Activated naive CD8-positive, alpha-beta T cell (primary cell): ENCODE data around the gene TMEM69.
A peak's percentile ranks its signal among the peaks of the same experiment; 100 is the strongest.
"Not testable (repeated sequence)": the region's sequence is repeated elsewhere in the genome, so short reads cannot be mapped to it uniquely, and the experiment has no call there.

Source experiments
- H3K27ac Mint-ChIP-seq: one replicate; pipeline ENCODE4 v1.8.0; 2021; ENCODE audit warnings: mixed read lengths
- H3K27me3 Mint-ChIP-seq: one replicate; pipeline ENCODE4 v1.8.0; 2021; ENCODE audit warnings: mixed read lengths
- H3K36me3 Mint-ChIP-seq: one replicate; pipeline ENCODE4 v1.8.0; 2021; ENCODE audit warnings: mixed read lengths
- H3K4me1 Mint-ChIP-seq: one replicate; pipeline ENCODE4 v1.8.0; 2021; ENCODE audit warnings: low read depth, mixed read lengths
- H3K4me3 Mint-ChIP-seq: one replicate; pipeline ENCODE4 v1.8.0; 2021; ENCODE audit warnings: mild to moderate bottlenecking, mixed read lengths
- H3K9me3 Mint-ChIP-seq: one replicate; pipeline ENCODE4 v1.8.0; 2021; ENCODE audit warnings: low read depth, mixed read lengths

TMEM69 gene

GRCh38 chr1:45687014-45687753 is 797 bp upstream of the TMEM69 start:
- H3K27ac Mint-ChIP-seq: peak overlapping the region; percentile 99
- H3K4me3 Mint-ChIP-seq: peak overlapping the region; percentile 100
- H3K9me3 Mint-ChIP-seq: no peaks in the 10 kb centered on the region
- H3K36me3 Mint-ChIP-seq: peaks cover 6% of the 10 kb centered on the region
- no peaks in the 10 kb centered on the region for H3K27me3 Mint-ChIP-seq
- H3K4me1 Mint-ChIP-seq: peaks cover 54% of the 10 kb centered on the region

GRCh38 chr1:45693811-45694210 is 5.8 kb downstream of the TMEM69 start:
- peaks cover 20% of the 10 kb centered on the region for H3K4me1 Mint-ChIP-seq
- H3K27me3 Mint-ChIP-seq, H3K9me3 Mint-ChIP-seq, H3K4me3 Mint-ChIP-seq, H3K36me3 Mint-ChIP-seq: not testable (repeated sequence)
- peak overlapping the region; percentile 38 for H3K27ac Mint-ChIP-seq

GRCh38 chr1:45694823-45695222 is 6.8 kb downstream of the TMEM69 start:
- no peak overlapping the region for H3K4me3 Mint-ChIP-seq
- peaks cover 13% of the 10 kb centered on the region for H3K4me1 Mint-ChIP-seq
- H3K36me3 Mint-ChIP-seq: peaks cover 4% of the 10 kb centered on the region
- no peaks in the 10 kb centered on the region for H3K27me3 Mint-ChIP-seq
- peak overlapping the region; percentile 34 for H3K27ac Mint-ChIP-seq
- H3K9me3 Mint-ChIP-seq: no peaks in the 10 kb centered on the region

- no peak overlapping the region for H3K4me3 Mint-ChIP-seq
- no peaks in the 10 kb centered on the region for H3K9me3 Mint-ChIP-seq
- H3K36me3 Mint-ChIP-seq: peaks cover 15% of the 10 kb centered on the region
- H3K4me1 Mint-ChIP-seq: no peaks in the 10 kb centered on the region
- H3K27ac Mint-ChIP-seq: no peak overlapping the region
- H3K27me3 Mint-ChIP-seq: no peaks in the 10 kb centered on the region
Observed at GRCh38 chr1:45704637-45705036, 16.7 kb downstream of the TMEM69 start.

GRCh38 chr1:45713711-45714110 is 25.7 kb downstream of the TMEM69 start:
- H3K27me3 Mint-ChIP-seq: no peaks in the 10 kb centered on the region
- no peak overlapping the region for H3K4me3 Mint-ChIP-seq
- no peak overlapping the region for H3K27ac Mint-ChIP-seq
- peaks cover 5% of the 10 kb centered on the region for H3K36me3 Mint-ChIP-seq
- no peaks in the 10 kb centered on the region for H3K4me1 Mint-ChIP-seq
- H3K9me3 Mint-ChIP-seq: no peaks in the 10 kb centered on the region

GRCh38 chr1:45716700-45717099 is 28.7 kb downstream of the TMEM69 start:
- Mint-ChIP-seq H3K4me1 (no peaks in the 10 kb centered on the region), H3K27ac (no peak overlapping the region), H3K4me3 (no peak overlapping the region), H3K27me3 (no peaks in the 10 kb centered on the region), H3K36me3 (peaks cover 4% of the 10 kb centered on the region), H3K9me3 (no peaks in the 10 kb centered on the region)

- H3K4me3 Mint-ChIP-seq, H3K27ac Mint-ChIP-seq, H3K27me3 Mint-ChIP-seq, H3K36me3 Mint-ChIP-seq, H3K9me3 Mint-ChIP-seq, H3K4me1 Mint-ChIP-seq: not testable (repeated sequence)
Observed at GRCh38 chr1:45717386-45717785, 29.4 kb downstream of the TMEM69 start.

GRCh38 chr1:45718289-45718688 is 30.3 kb downstream of the TMEM69 start:
- Mint-ChIP-seq H3K4me1 (no peaks in the 10 kb centered on the region), H3K36me3 (peaks cover 5% of the 10 kb centered on the region), H3K27me3 (no peaks in the 10 kb centered on the region), H3K4me3 (no peak overlapping the region), H3K27ac (no peak overlapping the region), H3K9me3 (no peaks in the 10 kb centered on the region)

- H3K36me3 Mint-ChIP-seq: peaks cover 2% of the 10 kb centered on the region
- no peaks in the 10 kb centered on the region for H3K27me3 Mint-ChIP-seq
- no peaks in the 10 kb centered on the region for H3K4me1 Mint-ChIP-seq
- no peak overlapping the region for H3K27ac Mint-ChIP-seq
- no peaks in the 10 kb centered on the region for H3K9me3 Mint-ChIP-seq
- no peak overlapping the region for H3K4me3 Mint-ChIP-seq
Observed at GRCh38 chr1:45721207-45721606, 33.2 kb downstream of the TMEM69 start.

GRCh38 chr1:45722809-45723208 is 34.8 kb downstream of the TMEM69 start:
- H3K4me3 Mint-ChIP-seq: no peak overlapping the region
- no peak overlapping the region for H3K27ac Mint-ChIP-seq
- H3K27me3 Mint-ChIP-seq: no peaks in the 10 kb centered on the region
- no peaks in the 10 kb centered on the region for H3K4me1 Mint-ChIP-seq
- H3K36me3 Mint-ChIP-seq: peaks cover 2% of the 10 kb centered on the region
- H3K9me3 Mint-ChIP-seq: no peaks in the 10 kb centered on the region

GRCh38 chr1:45723248-45723930 is 35.4 kb downstream of the TMEM69 start:
- Mint-ChIP-seq H3K27ac (no peak overlapping the region), H3K9me3 (no peaks in the 10 kb centered on the region), H3K36me3 (peaks cover 2% of the 10 kb centered on the region), H3K4me3 (no peak overlapping the region), H3K27me3 (no peaks in the 10 kb centered on the region), H3K4me1 (no peaks in the 10 kb centered on the region)

- not testable (repeated sequence) for H3K27ac Mint-ChIP-seq, H3K4me3 Mint-ChIP-seq, H3K4me1 Mint-ChIP-seq, H3K36me3 Mint-ChIP-seq, H3K27me3 Mint-ChIP-seq, H3K9me3 Mint-ChIP-seq
Observed at GRCh38 chr1:45726007-45726406, 38.0 kb downstream of the TMEM69 start.

- Mint-ChIP-seq H3K27ac (peak overlapping the region; percentile 18), H3K9me3 (no peaks in the 10 kb centered on the region), H3K4me1 (peaks cover 7% of the 10 kb centered on the region), H3K4me3 (no peak overlapping the region), H3K36me3 (peaks cover 4% of the 10 kb centered on the region), H3K27me3 (no peaks in the 10 kb centered on the region)
Observed at GRCh38 chr1:45730075-45730779, 42.2 kb downstream of the TMEM69 start.

GRCh38 chr1:45730780-45731319 is 42.9 kb downstream of the TMEM69 start:
- Mint-ChIP-seq H3K36me3 (peaks cover 4% of the 10 kb centered on the region), H3K27ac (peak overlapping the region; percentile 18), H3K4me3 (no peak overlapping the region), H3K27me3 (no peaks in the 10 kb centered on the region), H3K4me1 (peaks cover 7% of the 10 kb centered on the region), H3K9me3 (no peaks in the 10 kb centered on the region)

GRCh38 chr1:45739137-45739536 is 51.2 kb downstream of the TMEM69 start:
- no peak overlapping the region for H3K27ac Mint-ChIP-seq
- peaks cover 21% of the 10 kb centered on the region for H3K36me3 Mint-ChIP-seq
- H3K9me3 Mint-ChIP-seq: no peaks in the 10 kb centered on the region
- H3K27me3 Mint-ChIP-seq: no peaks in the 10 kb centered on the region
- no peak overlapping the region for H3K4me3 Mint-ChIP-seq
- H3K4me1 Mint-ChIP-seq: peaks cover 25% of the 10 kb centered on the region
